ENCODE data around the gene TNFSF13B. TPM values are rescaled to one million over a fixed set of nuclear protein-coding genes. Genes with fewer than 3 reads are reported as not detected.

TNFSF13B gene
- polyA plus RNA-seq, 1 of the 3 experiments (the other 2 are of a cell fraction) = 0.03 TPM

GRCh38 chr13:108352599-108352998, 83.1 kb downstream of the TNFSF13B start:
- Histone ChIP-seq H3K9me3 (no peaks in the 10 kb centered on the region), H3F3A (replicated peaks; ENCODE audit: insufficient read depth) (no peaks in the 10 kb centered on the region), H3K79me2 (ENCODE audit: insufficient read depth) (no peaks in the 10 kb centered on the region), H3K4me3 (ENCODE audit: low read depth in 2 of 2, low read length in 1 of 2) (no peak overlapping the region), H3K4me1 (ENCODE audit: control insufficient read depth in 1 of 2, insufficient read depth in 2 of 2, low read depth in 1 of 2, low read length in 1 of 2) (no peaks in the 10 kb centered on the region), H4K20me1 (ENCODE audit: insufficient read depth) (no peaks in the 10 kb centered on the region), H3K9me2 (no peaks in the 10 kb centered on the region), H3K9ac (no peak overlapping the region), H3K36me3 (replicated peaks in 1 of 2; ENCODE audit: control insufficient read depth in 1 of 2, insufficient read depth in 2 of 2, low read length in 1 of 2) (no peaks in the 10 kb centered on the region), H3K4me2 (no peak overlapping the region), H3K27me3 (ENCODE audit: insufficient read depth) (no peaks in the 10 kb centered on the region; the same call in 1 of the 2 replicates), H2AFZ (ENCODE audit: low read depth) (no peak overlapping the region), H3K27ac (ENCODE audit: low read depth in 2 of 2, low read length in 1 of 2) (no peak overlapping the region)
- TF ChIP-seq CHD2 (IDR thresholded peaks at IDR 0.05; ENCODE audit: low read length, partially characterized antibody) = no peak
- TF ChIP-seq RXRA (IDR thresholded peaks at IDR 0.05; ENCODE audit: borderline replicate concordance, low read depth) = no peak
- TF ChIP-seq MEF2A (IDR thresholded peaks at IDR 0.05; ENCODE audit: borderline replicate concordance, low read depth) = no peak
- no peak for TF ChIP-seq SIN3A (IDR thresholded peaks at IDR 0.05; ENCODE audit: borderline replicate concordance, low read depth, low read length)
- TF ChIP-seq, protein P1, sequence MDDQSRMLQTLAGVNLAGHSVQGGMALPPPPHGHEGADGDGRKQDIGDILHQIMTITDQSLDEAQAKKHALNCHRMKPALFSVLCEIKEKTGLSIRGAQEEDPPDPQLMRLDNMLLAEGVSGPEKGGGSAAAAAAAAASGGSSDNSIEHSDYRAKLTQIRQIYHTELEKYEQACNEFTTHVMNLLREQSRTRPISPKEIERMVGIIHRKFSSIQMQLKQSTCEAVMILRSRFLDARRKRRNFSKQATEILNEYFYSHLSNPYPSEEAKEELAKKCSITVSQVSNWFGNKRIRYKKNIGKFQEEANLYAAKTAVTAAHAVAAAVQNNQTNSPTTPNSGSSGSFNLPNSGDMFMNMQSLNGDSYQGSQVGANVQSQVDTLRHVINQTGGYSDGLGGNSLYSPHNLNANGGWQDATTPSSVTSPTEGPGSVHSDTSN (IDR thresholded peaks at IDR 0.05) = no peak
- TF ChIP-seq ELF1 (IDR thresholded peaks at IDR 0.05) = no peak
- no peak for TF ChIP-seq TEAD4 (IDR thresholded peaks at IDR 0.05; ENCODE audit: borderline replicate concordance, insufficient read depth)
- TF ChIP-seq, protein P2, sequence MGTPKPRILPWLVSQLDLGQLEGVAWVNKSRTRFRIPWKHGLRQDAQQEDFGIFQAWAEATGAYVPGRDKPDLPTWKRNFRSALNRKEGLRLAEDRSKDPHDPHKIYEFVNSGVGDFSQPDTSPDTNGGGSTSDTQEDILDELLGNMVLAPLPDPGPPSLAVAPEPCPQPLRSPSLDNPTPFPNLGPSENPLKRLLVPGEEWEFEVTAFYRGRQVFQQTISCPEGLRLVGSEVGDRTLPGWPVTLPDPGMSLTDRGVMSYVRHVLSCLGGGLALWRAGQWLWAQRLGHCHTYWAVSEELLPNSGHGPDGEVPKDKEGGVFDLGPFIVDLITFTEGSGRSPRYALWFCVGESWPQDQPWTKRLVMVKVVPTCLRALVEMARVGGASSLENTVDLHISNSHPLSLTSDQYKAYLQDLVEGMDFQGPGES (IDR thresholded peaks at IDR 0.05; ENCODE audit: low read depth, low read length) = no peak
- TF ChIP-seq, protein P3, sequence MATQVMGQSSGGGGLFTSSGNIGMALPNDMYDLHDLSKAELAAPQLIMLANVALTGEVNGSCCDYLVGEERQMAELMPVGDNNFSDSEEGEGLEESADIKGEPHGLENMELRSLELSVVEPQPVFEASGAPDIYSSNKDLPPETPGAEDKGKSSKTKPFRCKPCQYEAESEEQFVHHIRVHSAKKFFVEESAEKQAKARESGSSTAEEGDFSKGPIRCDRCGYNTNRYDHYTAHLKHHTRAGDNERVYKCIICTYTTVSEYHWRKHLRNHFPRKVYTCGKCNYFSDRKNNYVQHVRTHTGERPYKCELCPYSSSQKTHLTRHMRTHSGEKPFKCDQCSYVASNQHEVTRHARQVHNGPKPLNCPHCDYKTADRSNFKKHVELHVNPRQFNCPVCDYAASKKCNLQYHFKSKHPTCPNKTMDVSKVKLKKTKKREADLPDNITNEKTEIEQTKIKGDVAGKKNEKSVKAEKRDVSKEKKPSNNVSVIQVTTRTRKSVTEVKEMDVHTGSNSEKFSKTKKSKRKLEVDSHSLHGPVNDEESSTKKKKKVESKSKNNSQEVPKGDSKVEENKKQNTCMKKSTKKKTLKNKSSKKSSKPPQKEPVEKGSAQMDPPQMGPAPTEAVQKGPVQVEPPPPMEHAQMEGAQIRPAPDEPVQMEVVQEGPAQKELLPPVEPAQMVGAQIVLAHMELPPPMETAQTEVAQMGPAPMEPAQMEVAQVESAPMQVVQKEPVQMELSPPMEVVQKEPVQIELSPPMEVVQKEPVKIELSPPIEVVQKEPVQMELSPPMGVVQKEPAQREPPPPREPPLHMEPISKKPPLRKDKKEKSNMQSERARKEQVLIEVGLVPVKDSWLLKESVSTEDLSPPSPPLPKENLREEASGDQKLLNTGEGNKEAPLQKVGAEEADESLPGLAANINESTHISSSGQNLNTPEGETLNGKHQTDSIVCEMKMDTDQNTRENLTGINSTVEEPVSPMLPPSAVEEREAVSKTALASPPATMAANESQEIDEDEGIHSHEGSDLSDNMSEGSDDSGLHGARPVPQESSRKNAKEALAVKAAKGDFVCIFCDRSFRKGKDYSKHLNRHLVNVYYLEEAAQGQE (IDR thresholded peaks at IDR 0.05; ENCODE audit: low read depth, low read length) = no peak
- TF ChIP-seq, protein P4, sequence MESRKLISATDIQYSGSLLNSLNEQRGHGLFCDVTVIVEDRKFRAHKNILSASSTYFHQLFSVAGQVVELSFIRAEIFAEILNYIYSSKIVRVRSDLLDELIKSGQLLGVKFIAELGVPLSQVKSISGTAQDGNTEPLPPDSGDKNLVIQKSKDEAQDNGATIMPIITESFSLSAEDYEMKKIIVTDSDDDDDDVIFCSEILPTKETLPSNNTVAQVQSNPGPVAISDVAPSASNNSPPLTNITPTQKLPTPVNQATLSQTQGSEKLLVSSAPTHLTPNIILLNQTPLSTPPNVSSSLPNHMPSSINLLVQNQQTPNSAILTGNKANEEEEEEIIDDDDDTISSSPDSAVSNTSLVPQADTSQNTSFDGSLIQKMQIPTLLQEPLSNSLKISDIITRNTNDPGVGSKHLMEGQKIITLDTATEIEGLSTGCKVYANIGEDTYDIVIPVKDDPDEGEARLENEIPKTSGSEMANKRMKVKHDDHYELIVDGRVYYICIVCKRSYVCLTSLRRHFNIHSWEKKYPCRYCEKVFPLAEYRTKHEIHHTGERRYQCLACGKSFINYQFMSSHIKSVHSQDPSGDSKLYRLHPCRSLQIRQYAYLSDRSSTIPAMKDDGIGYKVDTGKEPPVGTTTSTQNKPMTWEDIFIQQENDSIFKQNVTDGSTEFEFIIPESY (IDR thresholded peaks at IDR 0.05; ENCODE audit: borderline replicate concordance, low read depth) = no peak
- no peak for TF ChIP-seq FOXM1 (IDR thresholded peaks at IDR 0.05; ENCODE audit: low read depth)
- TF ChIP-seq FOSL2 (IDR thresholded peaks at IDR 0.05; ENCODE audit: borderline replicate concordance, low read depth) = no peak
- WGBS (ENCODE audit: low lambda C conversion rate) = 26% methylated on average over 3 of the region's 3 CpGs
- ChIA-PET POLR2A (no interaction called here), CTCF (interaction anchor here (0.6 to 1.9 kb wide), 4 partner anchors 10 to 562 kb away, joined by 3 to 7 read pairs (median 5); no protein-coding TSS in a partner anchor)
- DNase-seq = no peak
